NCI-H1092 (cell line): ENCODE results near the gene PCAT7.
"Not testable (repeated sequence)": the region's sequence is repeated elsewhere in the genome, so short reads cannot be mapped to it uniquely, and the experiment has no call there.

Source experiments
- DNase-seq: peaks from one replicate; lab custom pipeline; 2025; lab: John Stamatoyannopoulos, UW

PCAT7 gene

DNA sequence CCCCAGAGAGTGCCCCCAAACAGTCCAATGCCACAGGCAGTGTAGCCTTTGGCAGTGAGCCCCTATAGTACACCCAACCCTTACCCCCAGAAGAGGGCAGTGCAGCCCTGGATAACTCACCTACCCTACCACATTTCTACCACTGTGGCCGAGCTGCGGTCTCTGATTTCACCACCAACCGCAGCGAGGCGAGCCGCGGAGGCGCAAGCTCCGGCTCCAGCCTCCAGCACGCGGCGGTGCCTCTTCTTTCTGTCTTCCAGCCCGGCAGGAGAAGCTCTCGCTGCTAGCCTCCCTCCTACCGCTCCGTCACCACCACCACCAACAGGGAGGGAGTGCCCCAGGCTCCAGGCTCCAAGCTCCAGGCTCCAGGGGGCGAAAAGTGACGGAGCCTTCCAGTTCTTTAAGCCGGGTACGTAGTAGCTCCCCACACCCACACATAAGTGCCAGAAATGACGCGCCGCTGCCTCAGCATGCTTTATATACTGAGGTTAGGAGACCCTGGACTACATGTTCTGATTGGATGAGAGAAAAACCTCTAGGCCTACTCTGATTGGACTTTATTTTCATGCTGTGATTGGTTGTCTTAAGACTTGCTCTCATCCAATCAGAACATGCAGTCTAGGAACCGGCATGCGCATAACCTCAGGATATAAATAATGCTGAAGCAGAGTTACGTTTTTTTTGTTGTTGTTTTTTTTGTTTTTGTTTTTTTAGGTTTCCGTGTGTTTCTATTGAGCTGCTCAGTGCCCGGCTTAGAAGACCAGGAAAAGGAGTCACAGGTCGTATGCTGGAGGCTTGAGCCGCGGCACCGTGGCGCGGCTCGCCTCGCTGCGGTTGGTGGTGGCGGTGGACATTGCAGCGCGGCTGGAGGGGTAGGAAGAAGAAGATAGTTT is at the start of gene PCAT7:
Gene PCAT7, plus strand, starts transcription at position 645 of the 893 bp plus-strand sequence.
- peak; percentile 76 for DNase-seq

DNA sequence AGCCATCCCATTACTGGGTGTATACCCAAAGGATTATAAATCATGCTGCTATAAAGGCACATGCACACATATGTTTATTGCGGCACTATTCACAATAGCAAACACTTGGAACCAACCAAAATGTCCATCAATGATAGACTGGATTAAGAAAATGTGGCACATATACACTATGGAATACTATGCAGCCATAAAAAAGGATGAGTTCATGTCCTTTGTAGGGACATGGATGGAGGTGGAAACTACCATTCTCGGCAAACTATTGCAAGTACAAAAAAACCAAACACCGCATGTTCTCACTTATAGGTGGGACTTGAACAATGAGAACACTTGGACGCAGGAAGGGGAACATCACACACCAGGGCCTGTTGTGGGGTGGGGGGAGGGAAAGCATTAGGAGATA is 48.5 kb upstream of the PCAT7 start:
- not testable (repeated sequence) for DNase-seq

DNA sequence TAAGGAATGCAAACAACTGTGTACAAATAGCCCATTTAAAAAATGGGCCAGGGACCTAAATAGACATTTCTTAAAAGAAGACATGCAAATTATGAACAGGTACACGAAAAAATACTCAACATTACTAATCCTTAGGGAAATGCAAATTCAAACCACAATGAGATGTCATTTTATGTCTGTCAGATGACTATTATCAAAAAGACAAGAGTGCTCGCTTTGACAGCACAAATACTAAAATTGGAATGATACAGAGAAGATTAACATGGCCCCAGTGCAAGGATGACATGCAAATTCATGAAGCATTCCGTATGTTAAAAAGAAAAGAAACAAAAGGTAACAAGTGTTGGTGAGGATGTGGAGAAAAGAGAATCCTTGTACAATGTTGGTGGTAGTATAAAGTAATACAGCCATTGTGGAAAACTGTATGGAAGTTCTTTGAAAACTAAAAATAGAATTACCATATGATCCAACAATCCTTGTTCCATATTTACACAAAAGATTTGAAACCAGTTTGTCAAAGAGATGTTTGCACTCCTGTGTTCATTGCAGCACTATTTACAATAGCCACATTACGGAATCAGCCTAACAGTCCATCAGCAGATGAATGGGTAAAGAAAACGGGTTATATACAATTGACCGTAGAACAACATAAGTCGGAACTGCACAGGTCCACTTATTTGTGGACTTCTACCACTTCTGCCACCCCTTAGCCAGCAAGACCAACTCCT is 47.2 kb upstream of the PCAT7 start:
- no peak for DNase-seq

DNA sequence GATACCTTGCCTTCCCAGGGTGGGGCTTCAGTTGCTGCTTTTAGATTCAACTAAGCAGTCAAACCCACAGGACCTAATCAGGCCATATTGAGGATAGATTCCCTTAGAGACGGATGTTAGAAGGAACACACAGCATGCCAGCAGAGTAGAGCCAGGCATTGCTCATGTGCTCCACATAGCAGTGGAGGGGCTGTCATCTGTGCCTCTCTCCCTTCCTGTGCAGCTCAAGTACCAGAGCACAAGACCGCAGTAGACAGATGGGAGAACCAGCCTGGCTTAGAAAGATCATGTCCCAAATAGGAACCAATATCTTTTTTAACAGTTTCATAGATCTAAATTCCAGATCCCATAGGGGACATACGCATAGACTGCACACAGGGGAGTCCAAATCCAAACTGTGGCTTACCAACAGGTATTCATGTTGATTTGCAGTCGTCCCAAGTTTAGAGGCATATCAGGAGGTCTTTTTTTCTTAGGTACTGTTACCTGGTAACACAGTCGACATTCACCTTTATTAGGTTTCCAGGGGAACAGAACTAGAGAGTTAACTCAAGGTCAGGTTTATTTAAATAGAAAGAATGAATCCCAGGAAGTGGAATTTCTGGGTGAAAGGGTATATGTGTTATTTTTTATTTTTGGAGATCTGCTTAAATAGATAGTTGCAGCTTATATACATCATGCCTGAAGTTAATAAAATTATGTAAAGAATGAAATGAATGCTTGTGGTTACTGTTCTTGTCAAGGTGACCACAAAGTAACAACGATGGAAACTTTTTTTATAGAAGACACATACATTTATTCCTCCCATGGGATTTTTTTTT is 43.5 kb upstream of the PCAT7 start:
- DNase-seq, result no peak

DNA sequence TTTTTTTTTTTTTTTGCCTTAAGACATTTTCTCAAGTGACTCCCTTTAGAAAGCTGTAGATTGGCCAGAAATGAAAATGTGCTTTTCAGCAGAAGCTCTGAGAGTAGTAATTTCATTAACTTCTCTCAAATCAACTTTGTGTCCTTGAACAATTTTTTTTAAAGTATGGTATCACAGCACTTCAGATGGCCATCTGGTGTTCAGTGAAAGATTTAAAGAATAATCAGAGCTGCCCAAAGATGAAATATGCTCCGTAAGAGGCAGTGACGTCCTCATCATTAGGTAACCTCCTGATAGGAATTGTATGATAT is 43.0 kb upstream of the PCAT7 start:
- no peak for DNase-seq

DNA sequence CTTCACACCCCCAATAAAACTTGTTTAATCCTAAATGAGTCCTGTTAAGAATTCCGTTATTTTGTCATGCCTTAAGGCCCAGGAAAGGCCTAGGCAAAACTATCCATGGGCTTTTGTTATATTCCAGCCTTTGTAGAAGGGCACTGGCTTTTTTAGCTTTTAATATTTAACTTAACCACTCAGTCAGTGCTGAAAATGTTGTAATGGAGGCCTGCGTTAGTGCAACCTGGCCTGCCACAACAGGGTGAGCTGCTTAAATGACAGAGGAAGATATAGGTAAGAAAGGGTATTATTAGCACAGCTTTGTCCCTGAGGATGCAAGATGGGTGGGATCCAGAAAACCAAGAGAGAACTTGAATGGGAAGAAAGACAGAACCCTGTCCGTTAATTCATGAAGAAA is 40.2 kb upstream of the PCAT7 start:
- DNase-seq, result no peak

DNA sequence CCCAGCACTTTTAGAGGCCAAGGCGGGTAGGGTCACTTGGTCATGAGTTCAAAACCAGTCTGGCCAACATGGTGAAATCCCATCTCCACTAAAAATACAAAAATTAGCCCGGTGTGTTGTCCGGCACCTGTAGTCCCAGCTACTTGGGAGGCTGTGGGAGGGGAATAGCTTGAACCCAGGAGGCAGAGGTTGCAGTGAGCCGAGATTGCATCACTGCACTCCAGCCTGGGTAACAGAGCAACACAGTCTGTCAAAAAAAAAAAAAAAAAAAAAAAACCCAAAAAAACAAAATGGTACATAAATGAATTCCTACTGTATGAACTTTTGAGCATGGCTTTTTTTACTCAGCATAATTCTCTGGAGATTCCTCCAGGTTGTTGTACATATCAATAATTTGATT is 37.6 kb upstream of the PCAT7 start:
- DNase-seq, result no peak

DNA sequence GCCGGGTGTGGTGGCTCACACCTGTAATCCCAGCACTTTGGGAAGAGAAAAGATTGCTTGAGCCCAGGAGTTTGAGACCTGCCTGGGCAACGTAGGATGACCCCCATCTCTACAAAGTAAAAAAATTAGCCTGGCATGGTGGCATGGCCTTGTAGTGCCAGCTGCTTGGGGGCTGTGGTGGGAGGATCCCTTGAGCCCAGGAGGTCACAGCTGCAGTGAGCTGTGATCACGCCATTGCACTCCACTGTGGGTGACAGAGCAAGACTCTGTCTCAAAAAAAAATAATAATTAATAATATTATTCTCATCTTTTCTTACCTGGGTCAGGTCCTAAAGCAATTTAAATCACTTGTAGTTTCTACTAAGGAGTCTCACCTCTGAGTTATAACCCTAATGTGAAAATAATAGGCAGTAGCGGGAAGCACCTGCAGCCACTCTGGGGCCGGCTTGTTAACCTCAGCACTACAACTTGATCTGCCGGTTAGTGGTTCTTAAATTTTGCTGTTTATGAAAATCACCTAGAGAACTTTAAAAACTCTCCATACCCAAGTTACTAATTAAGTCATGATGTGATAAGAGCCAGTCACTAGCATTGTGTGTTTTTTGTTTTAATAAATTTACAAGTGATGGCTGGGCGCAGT is 29.4 kb upstream of the PCAT7 start:
- no peak for DNase-seq

DNA sequence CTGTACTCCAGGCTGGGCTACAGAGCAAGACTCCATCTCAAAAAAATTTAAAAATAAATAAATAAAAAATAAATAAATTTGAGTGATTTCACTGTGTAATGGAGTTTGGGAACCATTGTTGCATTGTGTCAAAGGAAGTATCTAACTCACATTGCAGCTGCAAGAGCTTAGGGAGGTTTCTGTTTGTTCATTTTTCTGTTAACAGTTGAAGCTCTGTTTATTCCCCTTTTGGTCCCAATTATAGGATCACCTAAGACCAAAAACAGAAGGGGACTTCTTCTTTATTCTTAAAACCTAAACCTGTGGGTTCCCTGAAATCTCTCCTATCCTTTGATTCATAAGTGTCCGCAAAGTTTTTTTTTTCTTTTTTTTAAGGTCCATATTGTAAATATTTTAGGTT is 28.6 kb upstream of the PCAT7 start:
- DNase-seq, result no peak

DNA sequence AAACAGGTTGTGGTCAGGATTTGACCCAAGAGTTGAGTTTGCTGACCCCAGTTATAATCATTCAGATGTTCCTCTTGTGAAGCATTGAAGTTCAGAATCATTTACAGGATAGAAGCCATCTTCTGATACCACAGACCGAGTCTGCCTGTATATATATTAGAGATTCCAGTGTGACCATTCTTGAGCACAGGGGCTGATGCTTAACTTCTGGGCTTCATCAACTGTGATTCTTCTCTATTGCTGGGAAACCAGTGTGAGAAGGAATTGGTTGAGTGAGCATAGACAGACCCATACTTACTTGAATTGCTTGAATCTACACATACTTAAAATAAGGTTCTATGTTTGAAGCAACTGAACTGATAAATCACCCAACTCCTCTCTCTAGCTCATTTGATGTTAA is 27.9 kb upstream of the PCAT7 start:
- DNase-seq, result no peak

DNA sequence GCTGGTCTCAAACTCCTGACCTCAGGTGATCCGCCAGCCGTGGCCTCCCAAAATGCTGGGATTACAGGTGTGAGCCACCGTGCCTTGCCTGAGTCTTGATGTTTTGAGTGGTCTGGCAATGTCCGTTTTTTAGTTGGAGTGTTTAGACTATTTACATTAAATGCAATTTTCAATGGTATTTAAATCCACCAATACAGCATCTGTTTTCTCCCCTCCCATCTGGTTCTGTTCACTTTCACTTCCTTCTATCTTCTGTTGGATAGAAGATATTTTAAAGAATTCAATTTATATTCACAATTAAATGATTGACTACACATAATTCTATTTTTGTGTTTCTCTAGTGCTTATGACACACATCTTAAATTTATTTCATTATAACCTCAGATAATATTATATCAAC is 26.0 kb upstream of the PCAT7 start:
- no peak for DNase-seq

DNA sequence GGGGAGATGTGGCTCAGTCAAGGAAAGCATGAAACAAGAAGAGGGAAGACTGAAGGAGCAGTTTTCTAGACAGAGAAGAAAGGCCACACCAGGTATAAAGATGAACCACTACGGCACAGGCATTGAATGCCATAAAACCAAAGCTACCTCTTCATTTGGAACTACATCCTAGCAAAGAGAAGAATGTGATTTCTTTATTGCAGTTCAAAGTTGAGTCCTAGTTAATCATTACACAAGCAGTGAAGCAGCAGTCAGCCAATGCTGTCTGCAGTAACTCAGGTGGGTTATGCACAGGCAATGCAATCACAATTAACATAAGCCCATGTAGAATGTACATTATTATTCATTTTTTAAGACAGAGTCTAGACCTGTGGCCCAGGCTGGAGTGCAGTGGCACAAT is 21.7 kb upstream of the PCAT7 start:
- no peak for DNase-seq

DNA sequence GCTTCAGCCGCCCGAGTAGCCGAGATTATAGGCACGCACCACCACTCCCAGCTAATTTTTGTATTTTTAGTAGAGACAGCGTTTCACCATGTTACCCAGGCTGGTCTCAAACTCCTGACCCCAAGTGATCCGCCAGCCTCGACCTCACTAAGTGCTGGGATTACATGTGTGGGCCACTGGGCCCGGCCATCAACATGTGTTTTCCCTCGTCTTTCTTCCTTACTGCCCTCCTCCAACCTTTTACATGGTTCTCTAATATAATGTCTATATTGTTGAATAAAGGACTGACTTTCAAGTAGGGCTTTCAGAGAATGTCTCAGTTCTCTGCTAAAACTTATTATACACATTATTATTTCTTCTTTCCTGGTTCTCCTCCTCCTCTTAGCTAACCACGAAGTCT is 21.3 kb upstream of the PCAT7 start:
- DNase-seq, result no peak

DNA sequence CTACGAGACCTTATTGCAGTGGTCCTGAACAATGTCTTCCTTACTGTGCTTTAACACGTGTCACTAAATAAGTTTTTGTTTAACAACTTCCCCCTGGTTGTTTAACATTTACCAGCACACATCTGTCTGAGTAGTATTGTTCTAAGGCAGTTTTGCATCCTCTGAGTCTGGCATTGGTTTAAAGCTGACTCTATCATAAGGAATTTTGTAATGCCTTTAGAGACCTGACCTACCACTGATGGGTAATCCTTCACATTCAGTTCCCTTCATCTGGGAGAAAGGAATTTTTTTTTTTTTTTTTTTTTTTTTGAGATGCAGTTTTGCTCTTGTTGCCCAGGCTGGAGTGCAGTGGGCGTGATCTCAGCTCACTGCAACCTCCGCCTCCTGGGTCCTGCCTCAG is 20.0 kb upstream of the PCAT7 start:
- no peak for DNase-seq

DNA sequence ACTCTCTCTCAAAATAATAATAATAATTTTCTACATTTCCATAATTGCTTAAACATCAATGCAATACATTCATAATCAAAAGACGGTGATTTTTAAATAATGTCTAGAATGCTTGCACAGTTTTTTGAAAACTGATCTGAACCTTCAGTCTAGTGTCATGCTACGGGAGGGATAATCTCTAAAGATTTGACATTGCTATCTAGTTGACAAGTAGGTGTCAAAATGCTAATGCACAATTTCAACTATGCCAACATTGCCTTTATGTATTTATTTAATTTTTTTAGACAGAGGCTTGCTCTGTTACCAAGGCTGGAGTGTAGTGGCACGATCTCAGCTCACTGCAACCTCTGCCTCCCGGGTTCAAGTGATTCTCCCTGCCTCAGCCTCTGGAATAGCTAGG is 16.0 kb upstream of the PCAT7 start:
- no peak for DNase-seq

DNA sequence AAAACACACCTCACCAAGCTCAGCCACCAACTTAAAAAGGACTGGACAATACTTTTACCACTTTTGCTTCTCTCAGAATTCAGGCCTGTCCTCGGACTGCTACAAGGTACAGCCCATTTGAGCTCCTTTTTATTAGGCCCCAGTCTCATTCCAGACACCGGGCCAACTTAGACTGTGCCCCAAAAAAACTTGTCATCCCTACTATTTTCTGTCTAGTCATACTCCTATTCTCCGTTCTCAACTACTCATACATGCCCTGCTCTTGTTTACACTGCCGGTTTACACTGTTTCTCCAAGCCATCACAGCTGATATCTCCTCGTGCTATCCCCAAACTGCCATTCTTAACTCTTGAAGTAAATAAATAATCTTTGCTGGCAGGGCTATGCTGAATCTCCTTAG is 10.5 kb upstream of the PCAT7 start:
- not testable (repeated sequence) for DNase-seq

DNA sequence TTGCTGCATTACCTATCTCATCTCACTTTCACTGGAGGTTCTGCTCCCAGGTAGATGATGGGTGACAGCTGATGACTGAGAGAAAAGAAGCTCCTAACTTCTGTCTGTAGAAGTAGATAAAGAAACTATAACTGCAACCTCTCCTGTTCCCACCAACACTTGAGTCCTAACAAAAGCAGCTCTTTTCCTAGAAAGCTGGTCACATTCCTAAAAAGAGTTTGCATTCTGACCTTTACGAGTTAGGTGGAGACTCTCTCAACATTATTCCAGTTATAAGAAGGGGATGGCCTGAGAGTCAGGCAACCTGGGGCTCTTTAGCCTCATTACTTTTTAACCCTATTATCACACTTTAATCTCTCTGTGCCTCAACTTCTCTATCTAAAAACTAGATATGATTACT is 8.9 kb upstream of the PCAT7 start:
- no peak for DNase-seq

DNA sequence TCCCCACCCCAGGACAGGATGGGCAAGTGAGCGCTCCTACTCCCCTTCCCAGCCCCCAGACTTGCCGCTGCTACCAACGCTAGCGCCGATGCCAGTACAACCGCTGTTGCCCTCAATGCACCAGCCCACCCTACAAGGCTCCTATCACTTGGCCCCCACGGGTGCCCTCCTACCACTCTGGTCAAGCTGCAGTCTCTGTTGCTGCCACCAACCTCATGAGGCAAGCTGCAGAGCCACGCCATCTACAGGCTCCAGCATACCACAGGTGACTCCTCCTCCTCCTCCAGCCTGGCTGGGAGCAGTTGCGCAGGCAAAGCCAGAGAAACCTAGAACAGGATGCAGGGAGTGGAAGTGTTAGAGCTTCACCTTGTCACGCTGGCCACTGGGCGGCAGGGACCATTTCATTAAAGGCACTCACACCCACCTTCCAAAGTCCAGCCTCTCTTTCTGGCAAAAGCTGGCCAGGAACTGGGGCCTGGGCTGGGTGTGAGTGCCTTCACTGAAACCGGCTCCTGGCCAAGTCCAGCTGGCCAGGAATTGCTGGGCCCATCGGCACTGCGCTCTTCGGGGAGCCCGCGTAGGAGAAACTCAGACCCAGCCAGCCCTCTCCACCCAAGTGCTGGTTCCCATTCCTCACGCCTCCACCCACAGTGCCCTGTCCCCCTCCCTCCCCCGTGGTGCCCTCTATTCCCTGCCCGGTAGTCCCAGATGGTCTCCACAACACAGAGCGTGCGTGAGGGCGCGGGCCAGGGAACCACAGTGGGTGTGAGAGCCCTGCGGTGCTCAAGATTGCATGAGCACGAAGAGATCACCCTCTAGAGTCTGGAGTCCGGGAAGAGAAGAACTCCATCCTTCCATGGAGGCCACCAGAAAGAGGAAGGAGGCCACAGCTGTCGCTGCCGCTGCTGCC is 1.6 kb upstream of the PCAT7 start:
- no peak for DNase-seq

DNA sequence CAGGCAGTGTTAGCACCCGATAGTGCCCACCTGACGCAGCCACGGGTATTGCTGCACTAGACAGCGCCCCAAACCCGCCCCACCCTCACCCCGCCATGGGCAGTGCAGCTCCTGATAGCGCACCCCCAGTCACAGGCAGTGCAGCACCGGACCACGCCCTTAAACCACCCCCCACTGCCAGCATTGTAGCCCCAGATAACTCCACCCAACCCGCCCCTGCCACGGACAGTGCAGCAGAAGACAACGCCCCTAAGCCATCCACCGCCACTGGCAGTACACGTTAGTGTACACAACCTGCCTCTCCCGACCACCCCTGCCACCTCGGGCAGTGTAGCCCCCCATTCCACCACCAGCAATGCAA is 825 bp upstream of the PCAT7 start:
- DNase-seq, result no peak

DNA sequence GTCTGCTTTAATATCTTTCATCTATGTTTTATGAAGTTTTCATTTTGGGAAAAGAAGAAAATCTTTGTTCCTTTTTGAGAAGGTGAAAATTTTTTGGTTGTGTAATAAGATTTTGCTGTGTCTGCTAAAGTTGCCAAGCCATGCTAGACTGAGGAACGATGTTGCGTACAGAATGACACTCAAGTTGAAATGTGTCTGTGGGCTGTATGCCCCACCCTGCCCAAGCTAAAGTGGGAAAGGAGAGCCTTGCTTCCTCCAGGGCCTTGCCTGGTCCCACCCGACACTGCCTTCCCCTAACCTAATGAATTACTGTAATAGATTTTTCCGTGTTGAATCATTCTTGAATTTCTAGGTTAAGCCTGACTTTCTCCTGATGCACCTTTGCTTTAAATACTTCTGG is 2.5 kb downstream of the PCAT7 start:
- DNase-seq, result no peak

DNA sequence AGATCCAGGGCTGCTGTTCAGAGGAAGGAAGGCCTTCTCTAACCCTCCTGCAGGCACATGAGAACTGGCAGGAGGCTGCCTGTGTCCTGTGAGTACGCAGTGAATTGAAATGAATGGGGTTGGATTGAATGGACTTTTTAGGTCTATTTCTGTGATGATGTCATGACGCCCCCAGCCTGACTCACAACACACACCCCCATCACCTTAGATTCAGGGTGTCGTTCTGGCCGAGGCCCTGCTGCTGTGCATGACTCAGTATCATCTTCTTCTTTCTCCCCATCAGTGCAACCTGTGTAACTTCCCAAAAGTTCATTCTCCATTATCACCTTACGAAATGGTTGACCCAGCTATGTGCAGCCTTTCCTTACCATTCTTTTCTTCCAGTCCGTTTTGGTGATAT is 5.4 kb downstream of the PCAT7 start:
- no peak for DNase-seq
